CD4-positive, CD25-positive, alpha-beta regulatory T cell (primary cell): ENCODE measurements around the gene FAM120AOS. TPM values are rescaled to one million over a fixed set of nuclear protein-coding genes. Genes with fewer than 3 reads are reported as not detected.
A peak's percentile ranks its signal among the peaks of the same experiment; 100 is the strongest.

Experiments used
- ATAC-seq, 2 donors: fragments of 150-1000 bp; cut with Tn5 transposase; one replicate each; pipeline ENCODE4 v1.10.0; 2021; ENCODE audit warnings: low read depth in 2 of 2, moderate number of reproducible peaks in 2 of 2, moderate library complexity in 1 of 2
- DNase-seq, 3 donors: peaks; one replicate each; pipeline versions ENCODE4 v3.0.0 to v3.0.0-alpha.2; 2012 to 2022; ENCODE audit warnings: mixed read lengths in 1 of 3
- H3K27ac ChIP-seq: one replicate; pipeline ENCODE4 v1.7.0; 2013; ENCODE audit warnings: mild to moderate bottlenecking, low read length; ENCODE audit not compliant: insufficient read depth, poor library complexity, severe bottlenecking
- H3K27me3 ChIP-seq: one replicate; pipeline ENCODE4 v1.7.0; 2013; ENCODE audit warnings: low read length; ENCODE audit not compliant: control insufficient read depth, insufficient read depth
- H3K36me3 ChIP-seq: one replicate; pipeline ENCODE4 v1.7.0; 2013; ENCODE audit warnings: mild to moderate bottlenecking, low read length, moderate library complexity; ENCODE audit not compliant: control insufficient read depth, insufficient read depth
- H3K4me1 ChIP-seq: 2 replicates; pipeline ENCODE4 v1.7.0; 2013; ENCODE audit warnings: mild to moderate bottlenecking, low read length; ENCODE audit not compliant: insufficient read depth, control insufficient read depth, poor library complexity, severe bottlenecking
- H3K4me3 ChIP-seq: one replicate; pipeline ENCODE4 v1.7.0; 2013; ENCODE audit warnings: low read depth, mild to moderate bottlenecking, low read length, moderate library complexity
- H3K9me3 ChIP-seq, 2 experiments: 1 replicate in 1 of 2; 2 replicates in 1 of 2; pipeline ENCODE4 v1.7.0; 2013; ENCODE audit warnings: low read length in 2 of 2, mild to moderate bottlenecking in 1 of 2, moderate library complexity in 1 of 2; ENCODE audit not compliant: control insufficient read depth in 2 of 2
- H3K27ac Mint-ChIP-seq, 3 donors: one replicate each; pipeline ENCODE4 v1.8.0; 2020 to 2022; ENCODE audit warnings: mild to moderate bottlenecking in 3 of 3, mixed read lengths in 3 of 3, moderate library complexity in 2 of 3
- H3K27me3 Mint-ChIP-seq: one replicate; pipeline ENCODE4 v1.8.0; 2022; ENCODE audit warnings: mild to moderate bottlenecking, mixed read lengths
- H3K36me3 Mint-ChIP-seq: one replicate; pipeline ENCODE4 v1.8.0; 2020; ENCODE audit warnings: mixed read lengths
- H3K4me1 Mint-ChIP-seq, 4 donors: one replicate each; pipeline ENCODE4 v1.8.0; 2020 to 2022; ENCODE audit warnings: mixed read lengths in 4 of 4, mild to moderate bottlenecking in 1 of 4
- H3K4me3 Mint-ChIP-seq, 4 donors: one replicate each; pipeline ENCODE4 v1.8.0; 2020 to 2022; ENCODE audit warnings: mild to moderate bottlenecking in 4 of 4, mixed read lengths in 4 of 4, moderate library complexity in 3 of 4
- H3K9me3 Mint-ChIP-seq, 7 donors: one replicate each; pipeline ENCODE4 v1.8.0; 2020 to 2022; ENCODE audit warnings: mixed read lengths in 7 of 7, mild to moderate bottlenecking in 3 of 7, moderate library complexity in 2 of 7
- polyA plus RNA-seq, 4 donors: library from polyadenylated mRNA; unstranded; fragments of 300-500 nt; fragmentation: Illumina TruSeq; gene quantifications; one replicate each; pipeline ENCODE4 v1.2.3, GENCODE V29; 2021
- total RNA-seq: library from RNA; stranded (reverse); gene quantifications from one replicate; pipeline ENCODE4 v1.2.3, GENCODE V29; 2022

Gene FAM120AOS
- total and polyA plus RNA-seq, 5 donors from 2014 or later = 45.7 to 64.3 (median 52.1) TPM

DNA sequence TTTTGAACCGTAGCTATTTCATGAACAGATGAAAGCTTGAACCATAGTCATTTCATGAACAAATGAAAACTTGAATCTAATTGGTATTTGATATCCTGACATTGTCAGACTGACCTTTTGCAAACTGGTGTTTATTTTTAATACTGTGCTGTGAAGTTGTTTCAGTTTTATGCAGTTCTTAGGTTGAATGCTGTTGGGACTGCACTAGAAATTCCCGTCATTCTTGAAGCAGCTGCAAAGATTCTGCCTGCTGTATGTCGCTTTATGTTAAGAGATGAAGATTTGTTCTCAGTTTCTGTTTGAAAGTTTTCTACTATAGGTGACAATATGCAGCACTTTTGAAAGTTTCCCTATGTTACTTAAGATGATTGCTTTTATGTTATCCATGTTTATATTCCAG, 22.5 kb upstream of the FAM120AOS start:
- Histone ChIP-seq H3K4me1 (no peaks in the 10 kb centered on the region), H3K27ac (no peak overlapping the region), H3K36me3 (peaks cover 36% of the 10 kb centered on the region), H3K27me3 (no peaks in the 10 kb centered on the region), H3K9me3 (no peaks in the 10 kb centered on the region), H3K4me3 (no peak overlapping the region)
- DNase-seq = no peak
- no peaks in the 10 kb centered on the region for H3K27me3 Mint-ChIP-seq
- peaks cover 33 to 45% (median 40%) of the 10 kb centered on the region in 4 donors for H3K4me1 Mint-ChIP-seq
- no peak for ATAC-seq
- peak overlapping the region; percentile 6 to 76 (median 10) for H3K27ac Mint-ChIP-seq
- H3K9me3 Mint-ChIP-seq = no peaks in the 10 kb centered on the region
- H3K36me3 Mint-ChIP-seq = peaks cover 45% of the 10 kb centered on the region
- no peak overlapping the region for H3K4me3 Mint-ChIP-seq

DNA sequence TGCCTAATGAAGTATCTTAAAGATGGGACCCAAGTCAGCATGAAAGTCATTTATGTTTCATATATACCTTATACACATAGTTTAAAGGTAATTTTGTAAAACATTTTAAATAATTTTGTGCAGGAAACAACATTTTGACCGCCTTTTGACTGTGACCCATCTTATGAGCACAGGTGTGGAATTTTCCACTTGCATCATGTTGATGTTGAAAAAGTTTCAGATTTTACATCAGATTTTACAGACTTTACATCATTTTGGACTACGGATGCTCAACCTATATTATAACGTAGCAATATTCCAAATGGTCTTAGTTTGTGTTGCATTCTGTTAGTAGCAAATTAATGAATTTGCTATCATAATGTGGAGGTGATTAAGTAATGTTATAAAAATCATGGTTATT, 21.7 kb upstream of the FAM120AOS start:
- Histone ChIP-seq H3K27ac (no peak overlapping the region), H3K27me3 (no peaks in the 10 kb centered on the region), H3K9me3 (no peaks in the 10 kb centered on the region), H3K4me3 (no peak overlapping the region), H3K36me3 (peaks cover 33% of the 10 kb centered on the region), H3K4me1 (no peaks in the 10 kb centered on the region)
- Mint-ChIP-seq H3K36me3 (peaks cover 46% of the 10 kb centered on the region), H3K9me3 (no peaks in the 10 kb centered on the region), H3K27me3 (no peaks in the 10 kb centered on the region), H3K4me3 (no peak overlapping the region), H3K4me1 (peaks cover 37 to 51% (median 43%) of the 10 kb centered on the region in 4 donors), H3K27ac (peak overlapping the region in 1 of 3 donors; percentile 10)
- ATAC-seq (no peak), DNase-seq (no peak)

- peaks cover 9% of the 10 kb centered on the region for H3K4me1 ChIP-seq
- Mint-ChIP-seq H3K27ac (no peak overlapping the region), H3K36me3 (peaks cover 41% of the 10 kb centered on the region), H3K4me1 (peaks cover 42 to 59% (median 49%) of the 10 kb centered on the region in 4 donors), H3K9me3 (no peaks in the 10 kb centered on the region), H3K4me3 (no peak overlapping the region), H3K27me3 (no peaks in the 10 kb centered on the region)
- H3K27ac ChIP-seq = no peak overlapping the region
- no peak overlapping the region for H3K4me3 ChIP-seq
- ATAC-seq (no peak), DNase-seq (no peak)
- H3K9me3 ChIP-seq = no peaks in the 10 kb centered on the region
- H3K36me3 ChIP-seq = peaks cover 30% of the 10 kb centered on the region
- H3K27me3 ChIP-seq = no peaks in the 10 kb centered on the region
These were observed 20.0 kb upstream of the FAM120AOS start for GRCh38 chr9:93473411-93473810.

DNA sequence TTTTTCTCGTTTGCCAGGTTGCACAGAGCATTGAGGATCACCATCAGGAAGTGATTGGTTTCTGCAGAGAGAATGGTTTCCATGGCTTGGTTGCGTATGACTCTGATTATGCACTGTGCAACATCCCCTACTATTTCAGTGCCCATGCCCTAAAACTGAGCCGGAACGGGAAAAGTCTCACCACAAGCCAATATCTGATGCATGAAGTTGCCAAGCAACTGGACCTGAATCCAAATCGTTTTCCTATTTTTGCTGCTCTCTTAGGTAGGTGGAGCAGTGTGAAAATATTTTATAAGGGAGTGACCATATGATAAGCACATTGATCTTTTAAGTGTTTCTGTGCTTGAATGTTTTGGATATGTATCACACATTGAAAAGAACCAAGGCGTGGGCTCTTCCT, 17.7 kb upstream of the FAM120AOS start:
- Mint-ChIP-seq H3K9me3 (no peaks in the 10 kb centered on the region), H3K36me3 (peaks cover 28% of the 10 kb centered on the region), H3K27me3 (no peaks in the 10 kb centered on the region), H3K4me1 (peaks cover 53 to 70% (median 62%) of the 10 kb centered on the region in 4 donors), H3K27ac (peak overlapping the region in 1 of 3 donors; percentile 51), H3K4me3 (no peak overlapping the region)
- Histone ChIP-seq H3K9me3 (no peaks in the 10 kb centered on the region), H3K4me1 (peaks cover 32% of the 10 kb centered on the region), H3K4me3 (no peak overlapping the region), H3K27me3 (no peaks in the 10 kb centered on the region), H3K27ac (no peak overlapping the region), H3K36me3 (peaks cover 18% of the 10 kb centered on the region)
- ATAC-seq = no peak
- DNase-seq = no peak

DNA sequence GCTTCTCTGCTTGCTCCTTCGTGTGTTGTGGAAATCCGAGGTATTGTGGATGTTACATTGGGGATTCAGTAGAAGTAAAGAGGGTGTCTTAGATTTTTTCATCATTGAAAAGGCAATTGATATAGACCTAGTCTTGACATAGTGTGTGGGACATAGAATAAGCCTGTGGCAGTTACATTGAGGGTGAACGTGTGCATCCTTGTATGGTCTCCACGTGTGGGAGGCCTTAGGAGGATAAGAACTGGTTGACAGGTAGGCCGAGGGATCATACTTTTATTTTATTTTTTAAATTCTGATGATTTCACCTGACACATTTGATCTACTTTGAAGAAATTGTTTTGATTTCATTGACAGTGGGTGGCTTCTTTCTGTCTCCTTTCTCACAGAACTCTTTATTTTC, 17.0 kb upstream of the FAM120AOS start:
- ATAC-seq (no peak), DNase-seq (no peak)
- Mint-ChIP-seq H3K36me3 (peaks cover 25% of the 10 kb centered on the region), H3K27me3 (no peaks in the 10 kb centered on the region), H3K9me3 (no peaks in the 10 kb centered on the region), H3K4me3 (peak overlapping the region in 2 of 4 donors; percentile 26 to 37), H3K27ac (peak overlapping the region in 2 of 3 donors; percentile 51 to 75), H3K4me1 (peaks cover 51 to 70% (median 61%) of the 10 kb centered on the region in 4 donors)
- Histone ChIP-seq H3K4me1 (peaks cover 39% of the 10 kb centered on the region), H3K9me3 (no peaks in the 10 kb centered on the region), H3K27ac (no peak overlapping the region), H3K4me3 (no peak overlapping the region), H3K27me3 (no peaks in the 10 kb centered on the region), H3K36me3 (peaks cover 15% of the 10 kb centered on the region)

- no peak overlapping the region for H3K27ac ChIP-seq
These were observed 15.5 kb upstream of the FAM120AOS start for GRCh38 chr9:93468763-93469456.

DNA sequence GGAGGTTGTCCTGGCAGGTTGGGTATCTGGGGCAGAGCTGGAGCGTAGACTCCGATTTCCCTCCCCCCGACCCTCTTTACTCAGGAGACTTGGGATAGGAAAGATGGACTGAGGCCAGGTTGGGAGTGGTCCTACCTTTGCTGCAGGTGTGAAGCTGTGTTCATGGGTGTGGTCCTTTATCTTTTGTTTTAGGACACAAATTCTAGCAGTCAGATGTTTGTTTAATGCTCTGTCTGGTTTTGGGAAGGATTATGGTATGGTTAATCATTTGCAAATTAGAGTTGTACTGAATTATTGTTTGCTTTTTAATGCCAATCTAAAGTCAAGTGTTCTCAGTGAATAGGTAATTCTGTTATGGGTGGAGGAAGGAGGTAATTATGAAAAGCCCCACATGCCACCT, 14.1 kb upstream of the FAM120AOS start:
- peaks cover 64% of the 10 kb centered on the region for H3K4me1 ChIP-seq
- ATAC-seq (no peak), DNase-seq (no peak)
- Mint-ChIP-seq H3K27ac (peak overlapping the region in 2 of 3 donors; percentile 72 to 90), H3K4me3 (peak overlapping the region; percentile 39 to 76 (median 74)), H3K36me3 (peaks cover 23% of the 10 kb centered on the region), H3K27me3 (no peaks in the 10 kb centered on the region), H3K4me1 (peaks cover 70 to 92% (median 82%) of the 10 kb centered on the region in 4 donors), H3K9me3 (no peaks in the 10 kb centered on the region)
- no peaks in the 10 kb centered on the region for H3K27me3 ChIP-seq
- H3K36me3 ChIP-seq = peaks cover 10% of the 10 kb centered on the region
- no peak overlapping the region for H3K27ac ChIP-seq
- no peaks in the 10 kb centered on the region for H3K9me3 ChIP-seq
- H3K4me3 ChIP-seq = peak overlapping the region; percentile 43

More at GRCh38 chr9:93468763-93469456, 15.5 kb upstream of the FAM120AOS start:
- H3K36me3 ChIP-seq = peaks cover 10% of the 10 kb centered on the region
- H3K9me3 Mint-ChIP-seq = no peaks in the 10 kb centered on the region
- H3K27me3 ChIP-seq = no peaks in the 10 kb centered on the region
- no peak for ATAC-seq
- H3K4me3 Mint-ChIP-seq = peak overlapping the region in 3 of 4 donors; percentile 36 to 87 (median 57)
- peak overlapping the region; percentile 50 to 88 (median 85) for H3K27ac Mint-ChIP-seq
- peaks cover 54% of the 10 kb centered on the region for H3K4me1 ChIP-seq
- peaks cover 19% of the 10 kb centered on the region for H3K36me3 Mint-ChIP-seq
- no peak overlapping the region for H3K4me3 ChIP-seq
- H3K9me3 ChIP-seq = no peaks in the 10 kb centered on the region
- no peak for DNase-seq
- peaks cover 64 to 78% (median 69%) of the 10 kb centered on the region in 4 donors for H3K4me1 Mint-ChIP-seq
- no peaks in the 10 kb centered on the region for H3K27me3 Mint-ChIP-seq

- peak overlapping the region; percentile 39 to 76 (median 74) for H3K4me3 Mint-ChIP-seq
- peaks cover 6% of the 10 kb centered on the region for H3K36me3 ChIP-seq
- no peaks in the 10 kb centered on the region for H3K9me3 Mint-ChIP-seq
- no peak for ATAC-seq
- peaks cover 70 to 93% (median 81%) of the 10 kb centered on the region in 4 donors for H3K4me1 Mint-ChIP-seq
- H3K27ac Mint-ChIP-seq = peak overlapping the region in 2 of 3 donors; percentile 35 to 90
- H3K9me3 ChIP-seq = no peaks in the 10 kb centered on the region
- DNase-seq = peak in 1 of 3 donors; percentile 53
- H3K27me3 Mint-ChIP-seq = no peaks in the 10 kb centered on the region
- H3K36me3 Mint-ChIP-seq = peaks cover 20% of the 10 kb centered on the region
- peak overlapping the region; percentile 43 for H3K4me3 ChIP-seq
- no peaks in the 10 kb centered on the region for H3K27me3 ChIP-seq
- H3K4me1 ChIP-seq = peaks cover 64% of the 10 kb centered on the region
- no peak overlapping the region for H3K27ac ChIP-seq
These were observed 13.7 kb upstream of the FAM120AOS start for GRCh38 chr9:93467062-93467416.
